Caco-2 (cell line): ENCODE measurements around the gene IL36B. TPM values are rescaled to one million over a fixed set of nuclear protein-coding genes. Genes with fewer than 3 reads are reported as not detected.

Source experiments
- BruUV-seq: library from RNA; stranded (reverse); fragments of 400-500 nt; replicated peaks from 2 replicates; lab custom pipeline; 2021; lab: Mats Ljungman, UMichigan
- CTCF ChIA-PET: fragments of 300-600 bp; sonication (Branson Sonifier 250); formaldehyde crosslinking; loops from one replicate; lab custom pipeline; 2022; ENCODE audit warnings: antibody characterized with exemption; lab: Charles Lee
- POLR2A ChIA-PET: fragments of 300-600 bp; sonication (Branson Sonifier 250); formaldehyde crosslinking; loops from one replicate; lab custom pipeline; 2022; ENCODE audit warnings: antibody characterized with exemption; lab: Charles Lee
- DNase-seq, 2 experiments: peaks; one replicate each; pipeline versions ENCODE4 v3.0.0 to v3.0.0-alpha.2; 2020 to 2022
- H3K27me3 ChIP-seq: replicated peaks from 2 replicates; pipeline ENCODE4 v1.6.0; 2011; ENCODE audit warnings: low read length; ENCODE audit not compliant: control insufficient read depth, insufficient read depth
- H3K36me3 ChIP-seq: 2 replicates; pipeline ENCODE4 v1.5.1; 2011; ENCODE audit warnings: low read length; ENCODE audit not compliant: control insufficient read depth, insufficient read depth
- H3K4me1 ChIP-seq: fragments of 250-450 bp; sonication (Bioruptor Pico); 2 replicates; pipeline ENCODE4 v1.5.1; 2020; ENCODE audit warnings: mild to moderate bottlenecking
- H3K4me3 ChIP-seq: 2 replicates; pipeline ENCODE4 v1.5.1; 2011; ENCODE audit warnings: low read depth, mild to moderate bottlenecking, control low read depth, low read length
- H3K9me3 ChIP-seq: fragments of 250-450 bp; sonication (Bioruptor Pico); 2 replicates; pipeline ENCODE4 v1.5.1; 2020; ENCODE audit warnings: mild to moderate bottlenecking, moderate library complexity
- H3K27ac Mint-ChIP-seq: one replicate; pipeline ENCODE4 v1.8.0; 2022; ENCODE audit warnings: mixed read lengths; ENCODE audit not compliant: unreplicated experiment
- H3K27me3 Mint-ChIP-seq: one replicate; pipeline ENCODE4 v1.8.0; 2022; ENCODE audit warnings: mixed read lengths; ENCODE audit not compliant: insufficient read depth, unreplicated experiment
- H3K36me3 Mint-ChIP-seq: one replicate; pipeline ENCODE4 v1.8.0; 2022; ENCODE audit warnings: mild to moderate bottlenecking, mixed read lengths; ENCODE audit not compliant: insufficient read depth, unreplicated experiment
- H3K4me1 Mint-ChIP-seq: one replicate; pipeline ENCODE4 v1.8.0; 2022; ENCODE audit warnings: low read depth, mixed read lengths; ENCODE audit not compliant: unreplicated experiment
- H3K4me3 Mint-ChIP-seq: one replicate; pipeline ENCODE4 v1.8.0; 2022; ENCODE audit warnings: mild to moderate bottlenecking, moderate library complexity, mixed read lengths; ENCODE audit not compliant: unreplicated experiment
- H3K9me3 Mint-ChIP-seq: one replicate; pipeline ENCODE4 v1.8.0; 2022; ENCODE audit warnings: mixed read lengths; ENCODE audit not compliant: unreplicated experiment
- intact Hi-C: fragments of 100-400 bp; cut with micrococcal nuclease; formaldehyde crosslinking; loops from one replicate; pipeline ENCODE4 v1.10.0; 2022; ENCODE audit not compliant: unreplicated experiment
- total RNA-seq: library from RNA; stranded (reverse); gene quantifications from 2 replicates; pipeline ENCODE4 v1.2.3, GENCODE V29; 2022
- TF ChIP-seq, protein P1 (sequence below), 2 experiments: fragments of 200-600 bp in 1 of 2; IDR thresholded peaks; 1 replicate in 1 of 2; 2 replicates in 1 of 2; pipeline versions ENCODE4 v1.5.1 to v1.8.0; 2011 to 2022; ENCODE audit warnings: antibody characterized with exemption in 1 of 2, control low read depth in 1 of 2, inconsistent platforms in 1 of 2, low read depth in 1 of 2, low read length in 1 of 2, mild to moderate bottlenecking in 1 of 2, moderate library complexity in 1 of 2; ENCODE audit not compliant: insufficient read depth in 1 of 2, severe bottlenecking in 1 of 2, unreplicated experiment in 1 of 2

The IL36B gene
- total RNA-seq, 1 experiment from 2014 or later, result not detected

- intact Hi-C loops, result no loop called here
- Histone ChIP-seq H3K36me3 (no peaks in the 10 kb centered on the region), H3K4me3 (no peak overlapping the region), H3K4me1 (peaks cover 9% of the 10 kb centered on the region), H3K27me3 (no peaks in the 10 kb centered on the region), H3K9me3 (peaks cover 17% of the 10 kb centered on the region; the same call in 1 of the 2 replicates)
- BruUV-seq, result no TSS peak
- Mint-ChIP-seq H3K4me1 (peaks cover 7% of the 10 kb centered on the region), H3K27me3 (no peaks in the 10 kb centered on the region), H3K4me3 (no peak overlapping the region), H3K9me3 (peaks cover 38% of the 10 kb centered on the region), H3K36me3 (no peaks in the 10 kb centered on the region), H3K27ac (no peak overlapping the region)
- TF ChIP-seq, protein P1, sequence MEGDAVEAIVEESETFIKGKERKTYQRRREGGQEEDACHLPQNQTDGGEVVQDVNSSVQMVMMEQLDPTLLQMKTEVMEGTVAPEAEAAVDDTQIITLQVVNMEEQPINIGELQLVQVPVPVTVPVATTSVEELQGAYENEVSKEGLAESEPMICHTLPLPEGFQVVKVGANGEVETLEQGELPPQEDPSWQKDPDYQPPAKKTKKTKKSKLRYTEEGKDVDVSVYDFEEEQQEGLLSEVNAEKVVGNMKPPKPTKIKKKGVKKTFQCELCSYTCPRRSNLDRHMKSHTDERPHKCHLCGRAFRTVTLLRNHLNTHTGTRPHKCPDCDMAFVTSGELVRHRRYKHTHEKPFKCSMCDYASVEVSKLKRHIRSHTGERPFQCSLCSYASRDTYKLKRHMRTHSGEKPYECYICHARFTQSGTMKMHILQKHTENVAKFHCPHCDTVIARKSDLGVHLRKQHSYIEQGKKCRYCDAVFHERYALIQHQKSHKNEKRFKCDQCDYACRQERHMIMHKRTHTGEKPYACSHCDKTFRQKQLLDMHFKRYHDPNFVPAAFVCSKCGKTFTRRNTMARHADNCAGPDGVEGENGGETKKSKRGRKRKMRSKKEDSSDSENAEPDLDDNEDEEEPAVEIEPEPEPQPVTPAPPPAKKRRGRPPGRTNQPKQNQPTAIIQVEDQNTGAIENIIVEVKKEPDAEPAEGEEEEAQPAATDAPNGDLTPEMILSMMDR (IDR thresholded peaks at IDR 0.05; ENCODE audit: insufficient read depth in 1 of 2, low read depth in 1 of 2, low read length in 1 of 2, severe bottlenecking in 1 of 2, unreplicated experiment in 1 of 2), result no peak
- CTCF ChIA-PET, result no interaction called here
- POLR2A ChIA-PET, result no interaction called here
- no peak for DNase-seq
These were observed 4.5 kb upstream of the IL36B start for GRCh38 chr2:113057117-113057516.

DNA sequence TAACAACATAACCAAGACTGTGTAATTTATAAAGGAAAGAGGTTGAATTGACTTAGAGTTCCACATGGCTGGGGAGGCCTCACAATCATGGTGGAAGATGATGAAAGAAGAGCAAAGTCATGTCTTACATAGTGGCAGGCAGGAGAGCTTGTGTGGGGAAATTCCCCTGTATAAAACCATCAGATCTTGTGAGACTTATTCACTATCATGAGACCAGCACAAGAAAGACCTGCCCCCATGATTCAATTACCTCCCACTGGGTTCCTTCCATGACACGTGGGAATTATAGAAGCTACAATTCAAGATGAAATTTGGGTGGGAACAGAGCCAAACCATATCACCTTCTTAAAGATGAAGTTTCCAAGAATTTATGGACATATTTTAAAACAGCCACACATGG is 3.9 kb upstream of the IL36B start:
- BruUV-seq, result no TSS peak
- ChIA-PET CTCF (no interaction called here), POLR2A (no interaction called here)
- H3K27me3 ChIP-seq, result no peaks in the 10 kb centered on the region
- H3K4me3 ChIP-seq, result no peak overlapping the region
- Mint-ChIP-seq H3K4me3 (no peak overlapping the region), H3K27me3 (no peaks in the 10 kb centered on the region), H3K4me1 (peaks cover 7% of the 10 kb centered on the region), H3K36me3 (no peaks in the 10 kb centered on the region), H3K9me3 (peaks cover 38% of the 10 kb centered on the region), H3K27ac (no peak overlapping the region)
- H3K36me3 ChIP-seq, result no peaks in the 10 kb centered on the region
- TF ChIP-seq, protein P1 (IDR thresholded peaks at IDR 0.05; ENCODE audit: insufficient read depth in 1 of 2, low read depth in 1 of 2, low read length in 1 of 2, severe bottlenecking in 1 of 2, unreplicated experiment in 1 of 2), result no peak
- intact Hi-C loops, result no loop called here
- DNase-seq, result no peak
- H3K9me3 ChIP-seq, result peaks cover 17% of the 10 kb centered on the region; the same call in 1 of the 2 replicates
- H3K4me1 ChIP-seq, result peaks cover 9% of the 10 kb centered on the region

GRCh38 chr2:113054066-113054465 is 1.4 kb upstream of the IL36B start:
- no TSS peak for BruUV-seq
- Histone ChIP-seq H3K36me3 (no peaks in the 10 kb centered on the region), H3K4me1 (peaks cover 9% of the 10 kb centered on the region), H3K4me3 (no peak overlapping the region), H3K27me3 (no peaks in the 10 kb centered on the region), H3K9me3 (peaks cover 17% of the 10 kb centered on the region; the same call in 1 of the 2 replicates)
- POLR2A ChIA-PET, result no interaction called here
- no peak overlapping the region for H3K4me3 Mint-ChIP-seq
- no peak for DNase-seq
- H3K27ac Mint-ChIP-seq, result no peak overlapping the region
- intact Hi-C loops, result no loop called here
- H3K36me3 Mint-ChIP-seq, result no peaks in the 10 kb centered on the region
- TF ChIP-seq, protein P1 (IDR thresholded peaks at IDR 0.05; ENCODE audit: insufficient read depth in 1 of 2, low read depth in 1 of 2, low read length in 1 of 2, severe bottlenecking in 1 of 2, unreplicated experiment in 1 of 2), result no peak
- H3K27me3 Mint-ChIP-seq, result no peaks in the 10 kb centered on the region
- peaks cover 48% of the 10 kb centered on the region for H3K9me3 Mint-ChIP-seq
- CTCF ChIA-PET, result no interaction called here
- H3K4me1 Mint-ChIP-seq, result peaks cover 7% of the 10 kb centered on the region
